ENCODE results near the gene TP53RK. TPM values are rescaled to one million over a fixed set of nuclear protein-coding genes. Genes with fewer than 3 reads are reported as not detected.

Gene TP53RK
- total RNA-seq, 1 experiment from 2014 or later: 19.2 TPM

GRCh38 chr20:46670585-46671584 is 18.4 kb downstream of the TP53RK start:
- intact Hi-C loops (cut with micrococcal nuclease; ENCODE audit: unreplicated experiment): no loop called here
- CTCF ChIA-PET: interaction anchor here (0.6 to 1.0 kb wide), 2 partner anchors 67 to 75 kb away, joined by 3 to 4 read pairs; no protein-coding TSS in a partner anchor
- no TSS peak for BruUV-seq (replicated peaks)
- H3K4me1 Mint-ChIP-seq (ENCODE audit: low read depth, unreplicated experiment): peaks cover 17% of the 10 kb centered on the region
- H3K36me3 Mint-ChIP-seq (ENCODE audit: insufficient read depth, unreplicated experiment): no peaks in the 10 kb centered on the region
- no peak overlapping the region for H3K27ac Mint-ChIP-seq (ENCODE audit: unreplicated experiment)
- no peak overlapping the region for H3K4me3 Mint-ChIP-seq (ENCODE audit: low read depth, unreplicated experiment)
- no peak for TF ChIP-seq CTCF (IDR thresholded peaks at IDR 0.05; ENCODE audit: unreplicated experiment)
- H3K27me3 Mint-ChIP-seq (ENCODE audit: unreplicated experiment): peaks cover 17% of the 10 kb centered on the region
- DNase-seq: peak; percentile 74
- no peaks in the 10 kb centered on the region for H3K9me3 Mint-ChIP-seq (ENCODE audit: low read depth, unreplicated experiment)

- no peak for TF ChIP-seq CTCF (IDR thresholded peaks at IDR 0.05; ENCODE audit: unreplicated experiment)
- Mint-ChIP-seq H3K4me3 (ENCODE audit: low read depth, unreplicated experiment) (no peak overlapping the region), H3K9me3 (ENCODE audit: low read depth, unreplicated experiment) (no peaks in the 10 kb centered on the region), H3K4me1 (ENCODE audit: low read depth, unreplicated experiment) (peaks cover 17% of the 10 kb centered on the region), H3K27me3 (ENCODE audit: unreplicated experiment) (peaks cover 17% of the 10 kb centered on the region), H3K36me3 (ENCODE audit: insufficient read depth, unreplicated experiment) (no peaks in the 10 kb centered on the region), H3K27ac (ENCODE audit: unreplicated experiment) (no peak overlapping the region)
- CTCF ChIA-PET: interaction anchor here (0.6 kb wide), 1 partner anchor 66 kb away, joined by 3 read pairs; no protein-coding TSS in a partner anchor
- intact Hi-C loops (cut with micrococcal nuclease; ENCODE audit: unreplicated experiment): no loop called here
- no peak for DNase-seq
- BruUV-seq (replicated peaks): no TSS peak
Measured at GRCh38 chr20:46670228-46670584, 19.0 kb downstream of the TP53RK start.

- intact Hi-C loops (cut with micrococcal nuclease; ENCODE audit: unreplicated experiment): no loop called here
- DNase-seq: no peak
- BruUV-seq (replicated peaks): no TSS peak
- no peak for TF ChIP-seq CTCF (IDR thresholded peaks at IDR 0.05; ENCODE audit: unreplicated experiment)
- H3K9me3 Mint-ChIP-seq (ENCODE audit: low read depth, unreplicated experiment): no peaks in the 10 kb centered on the region
- CTCF ChIA-PET: interaction anchor here (1.4 kb wide), 1 partner anchor 35 kb away, joined by 3 read pairs; no protein-coding TSS in a partner anchor
- H3K4me1 Mint-ChIP-seq (ENCODE audit: low read depth, unreplicated experiment): peaks cover 17% of the 10 kb centered on the region
- no peak overlapping the region for H3K4me3 Mint-ChIP-seq (ENCODE audit: low read depth, unreplicated experiment)
- H3K27me3 Mint-ChIP-seq (ENCODE audit: unreplicated experiment): peaks cover 6% of the 10 kb centered on the region
- H3K27ac Mint-ChIP-seq (ENCODE audit: unreplicated experiment): no peak overlapping the region
- H3K36me3 Mint-ChIP-seq (ENCODE audit: insufficient read depth, unreplicated experiment): no peaks in the 10 kb centered on the region
Measured at GRCh38 chr20:46666818-46667515, 22.3 kb downstream of the TP53RK start.

GRCh38 chr20:46666306-46666705 is 22.9 kb downstream of the TP53RK start:
- TF ChIP-seq CTCF (IDR thresholded peaks at IDR 0.05; ENCODE audit: unreplicated experiment): no peak
- no peak for DNase-seq
- Mint-ChIP-seq H3K4me1 (ENCODE audit: low read depth, unreplicated experiment) (peaks cover 11% of the 10 kb centered on the region), H3K36me3 (ENCODE audit: insufficient read depth, unreplicated experiment) (no peaks in the 10 kb centered on the region), H3K9me3 (ENCODE audit: low read depth, unreplicated experiment) (no peaks in the 10 kb centered on the region), H3K27me3 (ENCODE audit: unreplicated experiment) (peaks cover 13% of the 10 kb centered on the region), H3K27ac (ENCODE audit: unreplicated experiment) (no peak overlapping the region), H3K4me3 (ENCODE audit: low read depth, unreplicated experiment) (no peak overlapping the region)
- BruUV-seq (replicated peaks): no TSS peak
- intact Hi-C loops (cut with micrococcal nuclease; ENCODE audit: unreplicated experiment): no loop called here
- CTCF ChIA-PET: interaction anchor here (1.4 kb wide), 1 partner anchor 34 kb away, joined by 3 read pairs; no protein-coding TSS in a partner anchor

Data from Calu3 (cell line).